Body of pancreas (tissue), 4 donors: ENCODE data around the gene ROBO1.

ENCODE experiments used
- POLR2A ChIP-seq, 3 donors: fragments of 450-650 bp; IDR thresholded peaks; one replicate each; pipeline ENCODE4 v1.6.1; 2016; ENCODE audit warnings: antibody characterized with exemption in 3 of 3, mild to moderate bottlenecking in 2 of 3
- TF ChIP-seq, protein P1 (sequence below), 7 experiments: fragments of 450-650 bp in 4 of 7; fragments of 200-600 bp in 3 of 7; sonication (generic) in 3 of 7; IDR thresholded peaks; one replicate each; pipeline ENCODE4 v1.5.1; 2016 to 2019; ENCODE audit warnings: antibody characterized with exemption in 7 of 7

DNA sequence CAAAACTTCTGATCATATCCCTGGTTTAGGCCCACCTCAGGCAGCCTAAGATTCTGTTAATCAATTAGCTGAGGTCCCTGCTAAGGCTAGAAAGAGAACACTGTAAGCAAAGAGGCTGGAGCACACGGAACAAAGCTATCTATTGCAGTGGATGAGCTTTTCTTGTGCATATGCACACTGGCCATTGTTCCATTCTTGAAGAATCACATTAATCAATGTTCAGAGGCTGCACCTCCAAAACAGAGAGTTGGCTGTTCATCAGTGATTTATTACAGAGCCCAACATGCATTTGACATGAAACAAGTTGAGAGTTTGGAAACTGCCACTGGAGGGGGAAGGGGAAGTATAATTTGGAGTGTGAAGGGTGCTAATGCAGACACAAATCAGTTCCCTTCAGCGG, 873.0 kb downstream of the ROBO1 start:
- TF ChIP-seq, protein P1, sequence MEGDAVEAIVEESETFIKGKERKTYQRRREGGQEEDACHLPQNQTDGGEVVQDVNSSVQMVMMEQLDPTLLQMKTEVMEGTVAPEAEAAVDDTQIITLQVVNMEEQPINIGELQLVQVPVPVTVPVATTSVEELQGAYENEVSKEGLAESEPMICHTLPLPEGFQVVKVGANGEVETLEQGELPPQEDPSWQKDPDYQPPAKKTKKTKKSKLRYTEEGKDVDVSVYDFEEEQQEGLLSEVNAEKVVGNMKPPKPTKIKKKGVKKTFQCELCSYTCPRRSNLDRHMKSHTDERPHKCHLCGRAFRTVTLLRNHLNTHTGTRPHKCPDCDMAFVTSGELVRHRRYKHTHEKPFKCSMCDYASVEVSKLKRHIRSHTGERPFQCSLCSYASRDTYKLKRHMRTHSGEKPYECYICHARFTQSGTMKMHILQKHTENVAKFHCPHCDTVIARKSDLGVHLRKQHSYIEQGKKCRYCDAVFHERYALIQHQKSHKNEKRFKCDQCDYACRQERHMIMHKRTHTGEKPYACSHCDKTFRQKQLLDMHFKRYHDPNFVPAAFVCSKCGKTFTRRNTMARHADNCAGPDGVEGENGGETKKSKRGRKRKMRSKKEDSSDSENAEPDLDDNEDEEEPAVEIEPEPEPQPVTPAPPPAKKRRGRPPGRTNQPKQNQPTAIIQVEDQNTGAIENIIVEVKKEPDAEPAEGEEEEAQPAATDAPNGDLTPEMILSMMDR (IDR thresholded peaks at IDR 0.05): no peak
- no peak for TF ChIP-seq POLR2A (IDR thresholded peaks at IDR 0.05)
